NCI-H748 (cell line): ENCODE results near the gene VKORC1L1.
"Not testable (repeated sequence)": the region's sequence is repeated elsewhere in the genome, so short reads cannot be mapped to it uniquely, and the experiment has no call there.

Experiments used
- DNase-seq: peaks from one replicate; lab custom pipeline; 2025; ENCODE audit not compliant: unreplicated experiment; lab: John Stamatoyannopoulos, UW

The VKORC1L1 gene

GRCh38 chr7:65884983-65885382, 12.1 kb downstream of the VKORC1L1 start:
- DNase-seq: not testable (repeated sequence)

GRCh38 chr7:65885533-65885932, 12.7 kb downstream of the VKORC1L1 start:
- not testable (repeated sequence) for DNase-seq

- not testable (repeated sequence) for DNase-seq
These were observed 15.7 kb downstream of the VKORC1L1 start for GRCh38 chr7:65888434-65889156.

- not testable (repeated sequence) for DNase-seq
These were observed 16.8 kb downstream of the VKORC1L1 start for GRCh38 chr7:65889722-65890121.

GRCh38 chr7:65892161-65892560, 19.3 kb downstream of the VKORC1L1 start:
- no peak for DNase-seq

- no peak for DNase-seq
These were observed 20.0 kb downstream of the VKORC1L1 start for GRCh38 chr7:65892835-65893234.

GRCh38 chr7:65896279-65896870, 23.5 kb downstream of the VKORC1L1 start:
- DNase-seq: no peak

GRCh38 chr7:65897289-65897688, 24.4 kb downstream of the VKORC1L1 start:
- not testable (repeated sequence) for DNase-seq

- DNase-seq: not testable (repeated sequence)
These were observed 26.0 kb downstream of the VKORC1L1 start for GRCh38 chr7:65898677-65899447.

- DNase-seq: no peak
These were observed 29.4 kb downstream of the VKORC1L1 start for GRCh38 chr7:65902306-65902705.

GRCh38 chr7:65907501-65908198, 34.8 kb downstream of the VKORC1L1 start:
- DNase-seq: peak; percentile 47

GRCh38 chr7:65910237-65910636, 37.4 kb downstream of the VKORC1L1 start:
- DNase-seq: no peak

- no peak for DNase-seq
These were observed 39.4 kb downstream of the VKORC1L1 start for GRCh38 chr7:65912237-65912636.

GRCh38 chr7:65915921-65916657, 43.2 kb downstream of the VKORC1L1 start:
- no peak for DNase-seq

- no peak for DNase-seq
These were observed 50.4 kb downstream of the VKORC1L1 start for GRCh38 chr7:65923316-65923715.

GRCh38 chr7:65924193-65924592, 51.3 kb downstream of the VKORC1L1 start:
- DNase-seq: no peak

- DNase-seq: no peak
These were observed 52.2 kb downstream of the VKORC1L1 start for GRCh38 chr7:65925040-65925439.

- DNase-seq: no peak
These were observed 53.7 kb downstream of the VKORC1L1 start for GRCh38 chr7:65926588-65926987.

- DNase-seq: no peak
These were observed 54.9 kb downstream of the VKORC1L1 start for GRCh38 chr7:65927489-65928448.
